K562 (cell line): ENCODE measurements around the gene HSD17B3. TPM values are rescaled to one million over a fixed set of nuclear protein-coding genes. Genes with fewer than 3 reads are reported as not detected.

Experiments used
- BRD9 ChIP-seq: fragments of 450-650 bp; IDR thresholded peaks from 2 replicates; pipeline ENCODE4 v1.6.1; 2018; ENCODE audit warnings: low read depth; ENCODE audit not compliant: partially characterized antibody
- ERF ChIP-seq: fragments of 450-650 bp; formaldehyde crosslinking; IDR thresholded peaks from 2 replicates; pipeline ENCODE4 v1.4.0; 2020; ENCODE audit warnings: mild to moderate bottlenecking, mixed read lengths
- HCFC1 ChIP-seq: IDR thresholded peaks from 2 replicates; pipeline ENCODE4 v1.6.1; 2012; ENCODE audit warnings: low read depth, low read length, improper control_type of control experiment
- MEIS2 ChIP-seq: fragments of 450-650 bp; IDR thresholded peaks from 2 replicates; pipeline ENCODE4 v1.6.1; 2014; ENCODE audit warnings: mild to moderate bottlenecking; ENCODE audit not compliant: partially characterized antibody
- PML ChIP-seq: IDR thresholded peaks from 2 replicates; pipeline ENCODE4 v1.6.1; 2012; ENCODE audit warnings: low read length, inconsistent platforms
- POLR2AphosphoS5 ChIP-seq: IDR thresholded peaks from 2 replicates; pipeline ENCODE4 v1.6.1; 2011; ENCODE audit warnings: mild to moderate bottlenecking, low read depth, low read length, moderate library complexity; ENCODE audit not compliant: control insufficient read depth, insufficient read depth
- PRDM10 ChIP-seq: fragments of 450-650 bp; IDR thresholded peaks from 2 replicates; pipeline ENCODE4 v1.6.1; 2018; ENCODE audit not compliant: partially characterized antibody
- RBM15 ChIP-seq: fragments of 200-400 bp; formaldehyde crosslinking; IDR thresholded peaks from 2 replicates; pipeline ENCODE4 v1.6.1; 2018; ENCODE audit warnings: mild to moderate bottlenecking, low read length, moderate library complexity; ENCODE audit not compliant: insufficient read depth
- TAF9B ChIP-seq: fragments of 450-650 bp; IDR thresholded peaks from 2 replicates; pipeline ENCODE4 v1.6.1; 2018; ENCODE audit warnings: mild to moderate bottlenecking; ENCODE audit not compliant: partially characterized antibody
- TCF3 ChIP-seq: sonication (generic); formaldehyde crosslinking; IDR thresholded peaks from 2 replicates; pipeline ENCODE4 v1.4.0; 2020; ENCODE audit warnings: mild to moderate bottlenecking, missing genetic modification reagents
- TOE1 ChIP-seq, 2 experiments: fragments of 450-650 bp in 1 of 2; sonication (generic) in 1 of 2; formaldehyde crosslinking in 1 of 2; IDR thresholded peaks; 2 replicates each; pipeline versions ENCODE4 v1.7.1 to v1.8.0; 2016 to 2022; ENCODE audit warnings: borderline replicate concordance in 2 of 2, mild to moderate bottlenecking in 2 of 2, antibody characterized with exemption in 1 of 2, inconsistent platforms in 1 of 2, low read depth in 1 of 2, missing genetic modification reagents in 1 of 2, moderate library complexity in 1 of 2
- ZEB2 ChIP-seq: fragments of 450-650 bp; IDR thresholded peaks from 2 replicates; pipeline ENCODE4 v1.6.1; 2016
- ZFP91 ChIP-seq: sonication (generic); formaldehyde crosslinking; IDR thresholded peaks from 2 replicates; pipeline ENCODE4 v1.8.0; 2022; ENCODE audit warnings: mild to moderate bottlenecking, missing genetic modification reagents
- ZFX ChIP-seq: sonication (generic); formaldehyde crosslinking; IDR thresholded peaks from 2 replicates; pipeline ENCODE4 v1.8.0; 2022; ENCODE audit warnings: mild to moderate bottlenecking, missing genetic modification reagents, moderate library complexity
- ZNF24 ChIP-seq: fragments of 450-650 bp; IDR thresholded peaks from 2 replicates; pipeline ENCODE4 v1.6.1; 2016
- polyA plus RNA-seq, 8 experiments: library from polyadenylated mRNA; depleted of rRNA in 4 of 8; stranded (reverse) in 5 of 8; unstranded in 3 of 8; fragments of >200 nt; fragmentation: Nextera tagmentation in 2 of 8; fragmentation: Illumina TruSeq in 1 of 8; extraction: Ambion mirVana in 2 of 8; extraction: Trizol in 1 of 8; gene quantifications; 2 replicates each; pipeline versions ENCODE4 v1.2.1 to v1.2.3, GENCODE V29; 2011 to 2014; ENCODE audit warnings: inconsistent platforms in 1 of 8, missing spikeins in 1 of 8
- total RNA-seq, 7 experiments: library from RNA; depleted of rRNA in 6 of 7; stranded (reverse); fragments of >200 nt in 6 of 7; fragmentation: Illumina TruSeq in 2 of 7; extraction: Trizol in 2 of 7; gene quantifications; 2 replicates each; pipeline versions ENCODE4 v1.2.1 to v1.2.3, GENCODE V29; 2011 to 2021; ENCODE audit warnings: low replicate concordance in 1 of 7
- TF ChIP-seq, protein P1 (sequence below): fragments of 450-650 bp; IDR thresholded peaks from 2 replicates; pipeline ENCODE4 v1.6.1; 2017; ENCODE audit warnings: antibody characterized with exemption, mild to moderate bottlenecking
- TF ChIP-seq, protein P2 (sequence below): sonication (generic); formaldehyde crosslinking; IDR thresholded peaks from 2 replicates; pipeline ENCODE4 v1.9.0; 2022; ENCODE audit warnings: mild to moderate bottlenecking, missing genetic modification reagents
- TF ChIP-seq, protein P3 (sequence below): fragments of 450-650 bp; IDR thresholded peaks from 2 replicates; pipeline ENCODE4 v1.6.1; 2016

The HSD17B3 gene
- total and polyA plus RNA-seq, 9 of the 15 experiments (the other 6 are each of a cell fraction or from before 2014, with no cell fraction given): not detected

- 0 out of 2 replicates have a peak, but pooled peaks have one; percentile 26 for TF ChIP-seq TOE1 (IDR thresholded peaks at IDR 0.05; ENCODE audit: borderline replicate concordance)
- no peak for TF ChIP-seq TOE1 (CRISPR knock-in tag; IDR thresholded peaks at IDR 0.05; ENCODE audit: borderline replicate concordance, low read depth)
- TF ChIP-seq, protein P1, sequence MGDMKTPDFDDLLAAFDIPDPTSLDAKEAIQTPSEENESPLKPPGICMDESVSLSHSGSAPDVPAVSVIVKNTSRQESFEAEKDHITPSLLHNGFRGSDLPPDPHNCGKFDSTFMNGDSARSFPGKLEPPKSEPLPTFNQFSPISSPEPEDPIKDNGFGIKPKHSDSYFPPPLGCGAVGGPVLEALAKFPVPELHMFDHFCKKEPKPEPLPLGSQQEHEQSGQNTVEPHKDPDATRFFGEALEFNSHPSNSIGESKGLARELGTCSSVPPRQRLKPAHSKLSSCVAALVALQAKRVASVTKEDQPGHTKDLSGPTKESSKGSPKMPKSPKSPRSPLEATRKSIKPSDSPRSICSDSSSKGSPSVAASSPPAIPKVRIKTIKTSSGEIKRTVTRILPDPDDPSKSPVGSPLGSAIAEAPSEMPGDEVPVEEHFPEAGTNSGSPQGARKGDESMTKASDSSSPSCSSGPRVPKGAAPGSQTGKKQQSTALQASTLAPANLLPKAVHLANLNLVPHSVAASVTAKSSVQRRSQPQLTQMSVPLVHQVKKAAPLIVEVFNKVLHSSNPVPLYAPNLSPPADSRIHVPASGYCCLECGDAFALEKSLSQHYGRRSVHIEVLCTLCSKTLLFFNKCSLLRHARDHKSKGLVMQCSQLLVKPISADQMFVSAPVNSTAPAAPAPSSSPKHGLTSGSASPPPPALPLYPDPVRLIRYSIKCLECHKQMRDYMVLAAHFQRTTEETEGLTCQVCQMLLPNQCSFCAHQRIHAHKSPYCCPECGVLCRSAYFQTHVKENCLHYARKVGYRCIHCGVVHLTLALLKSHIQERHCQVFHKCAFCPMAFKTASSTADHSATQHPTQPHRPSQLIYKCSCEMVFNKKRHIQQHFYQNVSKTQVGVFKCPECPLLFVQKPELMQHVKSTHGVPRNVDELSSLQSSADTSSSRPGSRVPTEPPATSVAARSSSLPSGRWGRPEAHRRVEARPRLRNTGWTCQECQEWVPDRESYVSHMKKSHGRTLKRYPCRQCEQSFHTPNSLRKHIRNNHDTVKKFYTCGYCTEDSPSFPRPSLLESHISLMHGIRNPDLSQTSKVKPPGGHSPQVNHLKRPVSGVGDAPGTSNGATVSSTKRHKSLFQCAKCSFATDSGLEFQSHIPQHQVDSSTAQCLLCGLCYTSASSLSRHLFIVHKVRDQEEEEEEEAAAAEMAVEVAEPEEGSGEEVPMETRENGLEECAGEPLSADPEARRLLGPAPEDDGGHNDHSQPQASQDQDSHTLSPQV: peak; percentile 65
- TF ChIP-seq PRDM10: peak; percentile 0
- TF ChIP-seq HCFC1: no peak
- peak; percentile 51 for TF ChIP-seq TCF3 (CRISPR knock-in tag)
- TF ChIP-seq MEIS2: peak; percentile 61
- TF ChIP-seq RBM15: no peak
- TF ChIP-seq ZNF24: peak; percentile 17; the same call in 1 of the 2 replicates
- peak; percentile 63 for TF ChIP-seq BRD9
- peak; percentile 41; the same call in 1 of the 2 replicates for TF ChIP-seq POLR2AphosphoS5
- TF ChIP-seq, protein P2, sequence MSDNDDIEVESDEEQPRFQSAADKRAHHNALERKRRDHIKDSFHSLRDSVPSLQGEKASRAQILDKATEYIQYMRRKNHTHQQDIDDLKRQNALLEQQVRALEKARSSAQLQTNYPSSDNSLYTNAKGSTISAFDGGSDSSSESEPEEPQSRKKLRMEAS (CRISPR knock-in tag): peak; percentile 18; the same call in 1 of the 2 replicates
- peak; percentile 52 for TF ChIP-seq ZFX (CRISPR knock-in tag)
- no peak for TF ChIP-seq ZFP91
- no peak for TF ChIP-seq ERF
- TF ChIP-seq, protein P3, sequence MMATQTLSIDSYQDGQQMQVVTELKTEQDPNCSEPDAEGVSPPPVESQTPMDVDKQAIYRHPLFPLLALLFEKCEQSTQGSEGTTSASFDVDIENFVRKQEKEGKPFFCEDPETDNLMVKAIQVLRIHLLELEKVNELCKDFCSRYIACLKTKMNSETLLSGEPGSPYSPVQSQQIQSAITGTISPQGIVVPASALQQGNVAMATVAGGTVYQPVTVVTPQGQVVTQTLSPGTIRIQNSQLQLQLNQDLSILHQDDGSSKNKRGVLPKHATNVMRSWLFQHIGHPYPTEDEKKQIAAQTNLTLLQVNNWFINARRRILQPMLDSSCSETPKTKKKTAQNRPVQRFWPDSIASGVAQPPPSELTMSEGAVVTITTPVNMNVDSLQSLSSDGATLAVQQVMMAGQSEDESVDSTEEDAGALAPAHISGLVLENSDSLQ: peak; percentile 37; the same call in 1 of the 2 replicates
- peak; percentile 22 for TF ChIP-seq TAF9B
- TF ChIP-seq ZEB2: peak; percentile 86
- peak; percentile 41; the same call in 1 of the 2 replicates for TF ChIP-seq PML
These were observed 45.2 kb downstream of the HSD17B3 start (continued) for GRCh38 chr9:96256800-96257199.
